HepG2 (cell line): ENCODE measurements around the gene IRF1. TPM values are rescaled to one million over a fixed set of nuclear protein-coding genes. Genes with fewer than 3 reads are reported as not detected.

Source experiments
- FOXK1 ChIP-seq: sonication (generic); formaldehyde crosslinking; IDR thresholded peaks from 2 replicates; pipeline ENCODE4 v1.4.0; 2020; ENCODE audit warnings: low read depth, missing genetic modification reagents, borderline replicate concordance
- KDM6A ChIP-seq: IDR thresholded peaks from 2 replicates; pipeline ENCODE4 v1.6.1; 2016; ENCODE audit warnings: low read depth
- KLF13 ChIP-seq: sonication (generic); formaldehyde crosslinking; IDR thresholded peaks from 2 replicates; pipeline ENCODE4 v1.4.0; 2020; ENCODE audit warnings: mild to moderate bottlenecking, missing genetic modification reagents
- MZF1 ChIP-seq: sonication (generic); formaldehyde crosslinking; IDR thresholded peaks from 2 replicates; pipeline ENCODE4 v1.8.1; 2023; ENCODE audit warnings: mild to moderate bottlenecking, missing genetic modification reagents, borderline replicate concordance
- PRPF4 ChIP-seq: fragments of 200-400 bp; formaldehyde crosslinking; IDR thresholded peaks from 2 replicates; pipeline ENCODE4 v1.6.1; 2016; ENCODE audit warnings: low read length, low read depth; ENCODE audit not compliant: poor library complexity, severe bottlenecking
- RERE ChIP-seq: IDR thresholded peaks from 2 replicates; pipeline ENCODE4 v1.6.1; 2016; ENCODE audit warnings: low read depth, missing genetic modification reagents, missing compliant biosample characterization
- TMF1 ChIP-seq: sonication (generic); formaldehyde crosslinking; IDR thresholded peaks from 2 replicates; pipeline ENCODE4 v1.8.1; 2022; ENCODE audit warnings: low read depth, missing genetic modification reagents
- ZBTB8A ChIP-seq: sonication (generic); formaldehyde crosslinking; IDR thresholded peaks from 2 replicates; pipeline ENCODE4 v1.4.0; 2020; ENCODE audit warnings: mild to moderate bottlenecking, low read depth, missing genetic modification reagents, borderline replicate concordance
- ZNF276 ChIP-seq: sonication (generic); formaldehyde crosslinking; IDR thresholded peaks from 2 replicates; pipeline ENCODE4 v1.4.0; 2020; ENCODE audit warnings: mild to moderate bottlenecking, low read depth, missing genetic modification reagents
- ZNF563 ChIP-seq: sonication (generic); formaldehyde crosslinking; IDR thresholded peaks from 2 replicates; pipeline ENCODE4 v1.8.0; 2022; ENCODE audit warnings: mild to moderate bottlenecking, moderate library complexity, missing genetic modification reagents
- ZNF577 ChIP-seq: sonication (generic); formaldehyde crosslinking; IDR thresholded peaks from 2 replicates; pipeline ENCODE4 v1.4.0; 2020; ENCODE audit warnings: mild to moderate bottlenecking, low read depth, missing genetic modification reagents, borderline replicate concordance
- polyA plus RNA-seq, 8 experiments: library from polyadenylated mRNA; depleted of rRNA in 3 of 8; stranded (reverse) in 7 of 8; unstranded in 1 of 8; fragments of >200 nt; fragmentation: Illumina TruSeq in 4 of 8; extraction: Trizol in 4 of 8; gene quantifications; 2 replicates each; pipeline versions ENCODE4 v1.2.1 to v1.2.3, GENCODE V29; 2011 to 2016; ENCODE audit warnings: low read depth in 4 of 8, missing spikeins in 1 of 8, mixed read lengths in 1 of 8; ENCODE audit not compliant: insufficient read depth in 1 of 8
- total RNA-seq, 5 experiments: library from RNA; depleted of rRNA; stranded (reverse); fragments of >200 nt; fragmentation: Illumina TruSeq; extraction: Trizol; gene quantifications; 2 replicates each; pipeline ENCODE4 v1.2.3, GENCODE V29; 2016; ENCODE audit warnings: low read depth in 1 of 5
- TF ChIP-seq, protein P1 (sequence below): sonication (generic); formaldehyde crosslinking; IDR thresholded peaks from 2 replicates; pipeline ENCODE4 v1.4.0; 2020; ENCODE audit warnings: missing genetic modification reagents, borderline replicate concordance
- TF ChIP-seq, protein P2 (sequence below): sonication (generic); formaldehyde crosslinking; IDR thresholded peaks from 2 replicates; pipeline ENCODE4 v1.4.0; 2020; ENCODE audit warnings: missing genetic modification reagents, mild to moderate bottlenecking, borderline replicate concordance
- TF ChIP-seq, protein P3 (sequence below): IDR thresholded peaks from 2 replicates; pipeline ENCODE4 v1.6.1; 2012; ENCODE audit warnings: low read depth, low read length, improper control_type of control experiment
- TF ChIP-seq, protein P4 (sequence below): sonication (generic); formaldehyde crosslinking; IDR thresholded peaks from 2 replicates; pipeline ENCODE4 v1.9.0; 2021; ENCODE audit warnings: missing genetic modification reagents, borderline replicate concordance

The IRF1 gene
- total and polyA plus RNA-seq, 2 of the 13 experiments (the other 11 are each of a cell fraction or from before 2014, with no cell fraction given): 4.1 to 8.8 TPM

DNA sequence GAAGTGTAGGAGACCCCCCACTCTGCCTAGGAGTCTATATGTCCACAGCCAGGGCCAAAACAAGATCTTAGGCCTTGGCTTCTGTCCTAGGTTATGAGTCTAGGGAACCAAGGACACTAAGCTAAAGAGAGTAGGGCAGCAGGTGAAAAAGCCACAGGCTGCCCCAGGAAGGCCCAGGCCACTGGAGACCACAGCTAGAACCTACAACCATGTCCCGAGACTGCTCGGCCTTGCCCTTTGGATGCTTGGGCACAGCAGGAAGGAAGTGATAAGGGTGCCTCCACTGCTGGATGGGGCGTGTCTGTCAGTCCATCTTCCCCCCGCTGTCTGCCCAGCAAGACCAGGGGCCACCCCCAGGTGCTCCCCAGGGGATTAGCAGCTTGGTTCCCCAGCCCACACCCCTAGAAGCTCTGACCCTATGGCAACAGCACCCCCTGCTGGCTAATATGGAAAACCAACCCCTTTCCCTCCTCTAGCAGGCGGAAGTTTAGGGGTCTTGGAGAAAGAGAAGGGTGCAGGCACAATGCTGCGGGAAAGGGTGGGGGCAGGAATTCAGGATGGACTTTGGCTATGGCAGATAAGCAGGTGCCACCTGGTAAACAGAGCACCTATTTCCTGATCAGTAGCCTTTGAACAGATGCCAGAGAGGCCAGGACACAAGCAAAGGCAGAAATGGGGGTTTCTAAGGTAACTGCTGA lies 10.5 kb upstream of the IRF1 start (continued):
- TF ChIP-seq RERE (0 out of 2 replicates have a peak, but pooled peaks have one; percentile 67), KDM6A (CRISPR knock-in tag) (peak; percentile 28; the same call in 1 of the 2 replicates), KLF13 (CRISPR knock-in tag) (no peak), ZNF577 (CRISPR knock-in tag) (no peak), PRPF4 (no peak), ZBTB8A (CRISPR knock-in tag) (no peak), FOXK1 (CRISPR knock-in tag) (no peak), MZF1 (CRISPR knock-in tag) (no peak), ZNF563 (CRISPR knock-in tag) (no peak; the same call in 1 of the 2 replicates), TMF1 (no peak), ZNF276 (CRISPR knock-in tag) (no peak)
- TF ChIP-seq, protein P1, sequence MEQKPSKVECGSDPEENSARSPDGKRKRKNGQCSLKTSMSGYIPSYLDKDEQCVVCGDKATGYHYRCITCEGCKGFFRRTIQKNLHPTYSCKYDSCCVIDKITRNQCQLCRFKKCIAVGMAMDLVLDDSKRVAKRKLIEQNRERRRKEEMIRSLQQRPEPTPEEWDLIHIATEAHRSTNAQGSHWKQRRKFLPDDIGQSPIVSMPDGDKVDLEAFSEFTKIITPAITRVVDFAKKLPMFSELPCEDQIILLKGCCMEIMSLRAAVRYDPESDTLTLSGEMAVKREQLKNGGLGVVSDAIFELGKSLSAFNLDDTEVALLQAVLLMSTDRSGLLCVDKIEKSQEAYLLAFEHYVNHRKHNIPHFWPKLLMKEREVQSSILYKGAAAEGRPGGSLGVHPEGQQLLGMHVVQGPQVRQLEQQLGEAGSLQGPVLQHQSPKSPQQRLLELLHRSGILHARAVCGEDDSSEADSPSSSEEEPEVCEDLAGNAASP (CRISPR knock-in tag): peak; percentile 90
- TF ChIP-seq, protein P2, sequence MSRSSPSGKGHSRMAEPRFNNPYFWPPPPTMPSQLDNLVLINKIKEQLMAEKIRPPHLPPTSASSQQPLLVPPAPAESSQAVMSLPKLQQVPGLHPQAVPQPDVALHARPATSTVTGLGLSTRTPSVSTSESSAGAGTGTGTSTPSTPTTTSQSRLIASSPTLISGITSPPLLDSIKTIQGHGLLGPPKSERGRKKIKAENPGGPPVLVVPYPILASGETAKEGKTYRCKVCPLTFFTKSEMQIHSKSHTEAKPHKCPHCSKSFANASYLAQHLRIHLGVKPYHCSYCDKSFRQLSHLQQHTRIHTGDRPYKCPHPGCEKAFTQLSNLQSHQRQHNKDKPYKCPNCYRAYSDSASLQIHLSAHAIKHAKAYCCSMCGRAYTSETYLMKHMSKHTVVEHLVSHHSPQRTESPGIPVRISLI (CRISPR knock-in tag): no peak
- TF ChIP-seq, protein P3, sequence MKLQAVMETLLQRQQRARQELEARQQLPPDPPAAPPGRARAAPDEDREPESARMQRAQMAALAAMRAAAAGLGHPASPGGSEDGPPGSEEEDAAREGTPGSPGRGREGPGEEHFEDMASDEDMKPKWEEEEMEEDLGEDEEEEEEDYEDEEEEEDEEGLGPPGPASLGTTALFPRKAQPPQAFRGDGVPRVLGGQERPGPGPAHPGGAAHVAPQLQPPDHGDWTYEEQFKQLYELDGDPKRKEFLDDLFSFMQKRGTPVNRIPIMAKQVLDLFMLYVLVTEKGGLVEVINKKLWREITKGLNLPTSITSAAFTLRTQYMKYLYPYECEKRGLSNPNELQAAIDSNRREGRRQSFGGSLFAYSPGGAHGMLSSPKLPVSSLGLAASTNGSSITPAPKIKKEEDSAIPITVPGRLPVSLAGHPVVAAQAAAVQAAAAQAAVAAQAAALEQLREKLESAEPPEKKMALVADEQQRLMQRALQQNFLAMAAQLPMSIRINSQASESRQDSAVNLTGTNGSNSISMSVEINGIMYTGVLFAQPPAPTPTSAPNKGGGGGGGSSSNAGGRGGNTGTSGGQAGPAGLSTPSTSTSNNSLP: no peak
- TF ChIP-seq, protein P4, sequence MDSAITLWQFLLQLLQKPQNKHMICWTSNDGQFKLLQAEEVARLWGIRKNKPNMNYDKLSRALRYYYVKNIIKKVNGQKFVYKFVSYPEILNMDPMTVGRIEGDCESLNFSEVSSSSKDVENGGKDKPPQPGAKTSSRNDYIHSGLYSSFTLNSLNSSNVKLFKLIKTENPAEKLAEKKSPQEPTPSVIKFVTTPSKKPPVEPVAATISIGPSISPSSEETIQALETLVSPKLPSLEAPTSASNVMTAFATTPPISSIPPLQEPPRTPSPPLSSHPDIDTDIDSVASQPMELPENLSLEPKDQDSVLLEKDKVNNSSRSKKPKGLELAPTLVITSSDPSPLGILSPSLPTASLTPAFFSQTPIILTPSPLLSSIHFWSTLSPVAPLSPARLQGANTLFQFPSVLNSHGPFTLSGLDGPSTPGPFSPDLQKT (CRISPR knock-in tag): no peak
